Measurements from ENCODE around the gene NAXD. TPM values are rescaled to one million over a fixed set of nuclear protein-coding genes. Genes with fewer than 3 reads are reported as not detected.
A peak's percentile ranks its signal among the peaks of the same experiment; 100 is the strongest.

Gene NAXD
- total and polyA plus RNA-seq, 2 experiments from 2014 or later, result 16.9 to 18.5 TPM

- H3K4me2 ChIP-seq, result no peak overlapping the region
- TF ChIP-seq ZNF331 (CRISPR knock-in tag; IDR thresholded peaks at IDR 0.05; ENCODE audit: low read depth) (no peak), NANOG (IDR thresholded peaks at IDR 0.05; ENCODE audit: borderline replicate concordance) (no peak)
- H3K36me3 ChIP-seq (ENCODE audit: insufficient read depth), result peaks cover 23% of the 10 kb centered on the region; the same call in 1 of the 2 replicates
- H3K4me3 Mint-ChIP-seq, result no peak overlapping the region
- H3K9me3 Mint-ChIP-seq, result no peaks in the 10 kb centered on the region
- H2AFZ ChIP-seq, result no peak overlapping the region
- H3K9me2 ChIP-seq (ENCODE audit: insufficient read depth), result no peaks in the 10 kb centered on the region
- no peaks in the 10 kb centered on the region for H3K4me1 ChIP-seq (ENCODE audit: insufficient read depth)
- H3K27ac Mint-ChIP-seq, result no peak overlapping the region
- H3K4me3 ChIP-seq, result no peak overlapping the region
- DNase-seq (ENCODE audit: low spot score), result no peak
- no peaks in the 10 kb centered on the region for H3K4me1 Mint-ChIP-seq
- ATAC-seq, result no peak
- H3F3A ChIP-seq (replicated peaks; ENCODE audit: low read depth), result no peaks in the 10 kb centered on the region
- H3K79me2 ChIP-seq (replicated peaks; ENCODE audit: insufficient read depth), result no peaks in the 10 kb centered on the region
- H3K36me3 Mint-ChIP-seq (ENCODE audit: low read depth), result peaks cover 51% of the 10 kb centered on the region
- H4K20me1 ChIP-seq (replicated peaks; ENCODE audit: insufficient read depth), result no peaks in the 10 kb centered on the region; the same call in none of the 2 replicates
- H3K27me3 Mint-ChIP-seq (ENCODE audit: insufficient read depth, low read depth, poor library complexity), result peaks cover 4% of the 10 kb centered on the region
- H3K27me3 ChIP-seq (ENCODE audit: insufficient read depth), result no peaks in the 10 kb centered on the region
- no peak overlapping the region for H3K27ac ChIP-seq (ENCODE audit: low read depth)
These were observed 67.4 kb downstream of the NAXD start for GRCh38 chr13:110682746-110683145.

- H4K20me1 ChIP-seq (replicated peaks; ENCODE audit: insufficient read depth), result no peaks in the 10 kb centered on the region; the same call in none of the 2 replicates
- no peaks in the 10 kb centered on the region for H3K9me2 ChIP-seq (ENCODE audit: insufficient read depth)
- H3K36me3 ChIP-seq (ENCODE audit: insufficient read depth), result peaks cover 23% of the 10 kb centered on the region; the same call in 1 of the 2 replicates
- no peaks in the 10 kb centered on the region for H3K9me3 Mint-ChIP-seq
- H3K4me3 Mint-ChIP-seq, result no peak overlapping the region
- H3K4me1 Mint-ChIP-seq, result no peaks in the 10 kb centered on the region
- H3K27me3 Mint-ChIP-seq (ENCODE audit: insufficient read depth, low read depth, poor library complexity), result peaks cover 4% of the 10 kb centered on the region
- H2AFZ ChIP-seq, result no peak overlapping the region
- no peaks in the 10 kb centered on the region for H3F3A ChIP-seq (replicated peaks; ENCODE audit: low read depth)
- DNase-seq (ENCODE audit: low spot score) (peak; percentile 45), ATAC-seq (peak; percentile 68)
- TF ChIP-seq, protein P1, sequence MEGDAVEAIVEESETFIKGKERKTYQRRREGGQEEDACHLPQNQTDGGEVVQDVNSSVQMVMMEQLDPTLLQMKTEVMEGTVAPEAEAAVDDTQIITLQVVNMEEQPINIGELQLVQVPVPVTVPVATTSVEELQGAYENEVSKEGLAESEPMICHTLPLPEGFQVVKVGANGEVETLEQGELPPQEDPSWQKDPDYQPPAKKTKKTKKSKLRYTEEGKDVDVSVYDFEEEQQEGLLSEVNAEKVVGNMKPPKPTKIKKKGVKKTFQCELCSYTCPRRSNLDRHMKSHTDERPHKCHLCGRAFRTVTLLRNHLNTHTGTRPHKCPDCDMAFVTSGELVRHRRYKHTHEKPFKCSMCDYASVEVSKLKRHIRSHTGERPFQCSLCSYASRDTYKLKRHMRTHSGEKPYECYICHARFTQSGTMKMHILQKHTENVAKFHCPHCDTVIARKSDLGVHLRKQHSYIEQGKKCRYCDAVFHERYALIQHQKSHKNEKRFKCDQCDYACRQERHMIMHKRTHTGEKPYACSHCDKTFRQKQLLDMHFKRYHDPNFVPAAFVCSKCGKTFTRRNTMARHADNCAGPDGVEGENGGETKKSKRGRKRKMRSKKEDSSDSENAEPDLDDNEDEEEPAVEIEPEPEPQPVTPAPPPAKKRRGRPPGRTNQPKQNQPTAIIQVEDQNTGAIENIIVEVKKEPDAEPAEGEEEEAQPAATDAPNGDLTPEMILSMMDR (conservative IDR thresholded peaks at IDR 0.05; ENCODE audit: low read depth in 2 of 2), result peak; percentile 62 to 73
- TF ChIP-seq POLR2AphosphoS5 (IDR thresholded peaks at IDR 0.05; ENCODE audit: low read depth), result no peak
- no peaks in the 10 kb centered on the region for H3K4me1 ChIP-seq (ENCODE audit: insufficient read depth)
- no peak overlapping the region for H3K4me3 ChIP-seq
- no peak overlapping the region for H3K27ac ChIP-seq (ENCODE audit: low read depth)
- H3K4me2 ChIP-seq, result no peak overlapping the region
- no peaks in the 10 kb centered on the region for H3K79me2 ChIP-seq (replicated peaks; ENCODE audit: insufficient read depth)
- H3K36me3 Mint-ChIP-seq (ENCODE audit: low read depth), result peaks cover 48% of the 10 kb centered on the region
- H3K27ac Mint-ChIP-seq, result no peak overlapping the region
- no peaks in the 10 kb centered on the region for H3K27me3 ChIP-seq (ENCODE audit: insufficient read depth)
These were observed 68.0 kb downstream of the NAXD start for GRCh38 chr13:110683203-110683883.

- Mint-ChIP-seq H3K4me3 (no peak overlapping the region), H3K36me3 (ENCODE audit: low read depth) (peaks cover 42% of the 10 kb centered on the region), H3K9me3 (no peaks in the 10 kb centered on the region), H3K27me3 (ENCODE audit: insufficient read depth, low read depth, poor library complexity) (peaks cover 4% of the 10 kb centered on the region), H3K4me1 (no peaks in the 10 kb centered on the region), H3K27ac (no peak overlapping the region)
- no peak for DNase-seq (ENCODE audit: low spot score)
- Histone ChIP-seq H3K27ac (ENCODE audit: low read depth) (no peak overlapping the region), H3K36me3 (ENCODE audit: insufficient read depth) (peaks cover 23% of the 10 kb centered on the region; the same call in 1 of the 2 replicates), H3K27me3 (ENCODE audit: insufficient read depth) (no peaks in the 10 kb centered on the region), H3F3A (replicated peaks; ENCODE audit: low read depth) (no peaks in the 10 kb centered on the region), H3K79me2 (replicated peaks; ENCODE audit: insufficient read depth) (no peaks in the 10 kb centered on the region), H4K20me1 (replicated peaks; ENCODE audit: insufficient read depth) (no peaks in the 10 kb centered on the region; the same call in none of the 2 replicates), H3K9me2 (ENCODE audit: insufficient read depth) (no peaks in the 10 kb centered on the region), H3K4me3 (no peak overlapping the region), H3K4me1 (ENCODE audit: insufficient read depth) (no peaks in the 10 kb centered on the region), H2AFZ (no peak overlapping the region), H3K4me2 (no peak overlapping the region)
- ATAC-seq, result no peak
- TF ChIP-seq, protein P2, sequence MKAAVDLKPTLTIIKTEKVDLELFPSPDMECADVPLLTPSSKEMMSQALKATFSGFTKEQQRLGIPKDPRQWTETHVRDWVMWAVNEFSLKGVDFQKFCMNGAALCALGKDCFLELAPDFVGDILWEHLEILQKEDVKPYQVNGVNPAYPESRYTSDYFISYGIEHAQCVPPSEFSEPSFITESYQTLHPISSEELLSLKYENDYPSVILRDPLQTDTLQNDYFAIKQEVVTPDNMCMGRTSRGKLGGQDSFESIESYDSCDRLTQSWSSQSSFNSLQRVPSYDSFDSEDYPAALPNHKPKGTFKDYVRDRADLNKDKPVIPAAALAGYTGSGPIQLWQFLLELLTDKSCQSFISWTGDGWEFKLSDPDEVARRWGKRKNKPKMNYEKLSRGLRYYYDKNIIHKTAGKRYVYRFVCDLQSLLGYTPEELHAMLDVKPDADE (IDR thresholded peaks at IDR 0.05), result no peak
- TF ChIP-seq, protein P3, sequence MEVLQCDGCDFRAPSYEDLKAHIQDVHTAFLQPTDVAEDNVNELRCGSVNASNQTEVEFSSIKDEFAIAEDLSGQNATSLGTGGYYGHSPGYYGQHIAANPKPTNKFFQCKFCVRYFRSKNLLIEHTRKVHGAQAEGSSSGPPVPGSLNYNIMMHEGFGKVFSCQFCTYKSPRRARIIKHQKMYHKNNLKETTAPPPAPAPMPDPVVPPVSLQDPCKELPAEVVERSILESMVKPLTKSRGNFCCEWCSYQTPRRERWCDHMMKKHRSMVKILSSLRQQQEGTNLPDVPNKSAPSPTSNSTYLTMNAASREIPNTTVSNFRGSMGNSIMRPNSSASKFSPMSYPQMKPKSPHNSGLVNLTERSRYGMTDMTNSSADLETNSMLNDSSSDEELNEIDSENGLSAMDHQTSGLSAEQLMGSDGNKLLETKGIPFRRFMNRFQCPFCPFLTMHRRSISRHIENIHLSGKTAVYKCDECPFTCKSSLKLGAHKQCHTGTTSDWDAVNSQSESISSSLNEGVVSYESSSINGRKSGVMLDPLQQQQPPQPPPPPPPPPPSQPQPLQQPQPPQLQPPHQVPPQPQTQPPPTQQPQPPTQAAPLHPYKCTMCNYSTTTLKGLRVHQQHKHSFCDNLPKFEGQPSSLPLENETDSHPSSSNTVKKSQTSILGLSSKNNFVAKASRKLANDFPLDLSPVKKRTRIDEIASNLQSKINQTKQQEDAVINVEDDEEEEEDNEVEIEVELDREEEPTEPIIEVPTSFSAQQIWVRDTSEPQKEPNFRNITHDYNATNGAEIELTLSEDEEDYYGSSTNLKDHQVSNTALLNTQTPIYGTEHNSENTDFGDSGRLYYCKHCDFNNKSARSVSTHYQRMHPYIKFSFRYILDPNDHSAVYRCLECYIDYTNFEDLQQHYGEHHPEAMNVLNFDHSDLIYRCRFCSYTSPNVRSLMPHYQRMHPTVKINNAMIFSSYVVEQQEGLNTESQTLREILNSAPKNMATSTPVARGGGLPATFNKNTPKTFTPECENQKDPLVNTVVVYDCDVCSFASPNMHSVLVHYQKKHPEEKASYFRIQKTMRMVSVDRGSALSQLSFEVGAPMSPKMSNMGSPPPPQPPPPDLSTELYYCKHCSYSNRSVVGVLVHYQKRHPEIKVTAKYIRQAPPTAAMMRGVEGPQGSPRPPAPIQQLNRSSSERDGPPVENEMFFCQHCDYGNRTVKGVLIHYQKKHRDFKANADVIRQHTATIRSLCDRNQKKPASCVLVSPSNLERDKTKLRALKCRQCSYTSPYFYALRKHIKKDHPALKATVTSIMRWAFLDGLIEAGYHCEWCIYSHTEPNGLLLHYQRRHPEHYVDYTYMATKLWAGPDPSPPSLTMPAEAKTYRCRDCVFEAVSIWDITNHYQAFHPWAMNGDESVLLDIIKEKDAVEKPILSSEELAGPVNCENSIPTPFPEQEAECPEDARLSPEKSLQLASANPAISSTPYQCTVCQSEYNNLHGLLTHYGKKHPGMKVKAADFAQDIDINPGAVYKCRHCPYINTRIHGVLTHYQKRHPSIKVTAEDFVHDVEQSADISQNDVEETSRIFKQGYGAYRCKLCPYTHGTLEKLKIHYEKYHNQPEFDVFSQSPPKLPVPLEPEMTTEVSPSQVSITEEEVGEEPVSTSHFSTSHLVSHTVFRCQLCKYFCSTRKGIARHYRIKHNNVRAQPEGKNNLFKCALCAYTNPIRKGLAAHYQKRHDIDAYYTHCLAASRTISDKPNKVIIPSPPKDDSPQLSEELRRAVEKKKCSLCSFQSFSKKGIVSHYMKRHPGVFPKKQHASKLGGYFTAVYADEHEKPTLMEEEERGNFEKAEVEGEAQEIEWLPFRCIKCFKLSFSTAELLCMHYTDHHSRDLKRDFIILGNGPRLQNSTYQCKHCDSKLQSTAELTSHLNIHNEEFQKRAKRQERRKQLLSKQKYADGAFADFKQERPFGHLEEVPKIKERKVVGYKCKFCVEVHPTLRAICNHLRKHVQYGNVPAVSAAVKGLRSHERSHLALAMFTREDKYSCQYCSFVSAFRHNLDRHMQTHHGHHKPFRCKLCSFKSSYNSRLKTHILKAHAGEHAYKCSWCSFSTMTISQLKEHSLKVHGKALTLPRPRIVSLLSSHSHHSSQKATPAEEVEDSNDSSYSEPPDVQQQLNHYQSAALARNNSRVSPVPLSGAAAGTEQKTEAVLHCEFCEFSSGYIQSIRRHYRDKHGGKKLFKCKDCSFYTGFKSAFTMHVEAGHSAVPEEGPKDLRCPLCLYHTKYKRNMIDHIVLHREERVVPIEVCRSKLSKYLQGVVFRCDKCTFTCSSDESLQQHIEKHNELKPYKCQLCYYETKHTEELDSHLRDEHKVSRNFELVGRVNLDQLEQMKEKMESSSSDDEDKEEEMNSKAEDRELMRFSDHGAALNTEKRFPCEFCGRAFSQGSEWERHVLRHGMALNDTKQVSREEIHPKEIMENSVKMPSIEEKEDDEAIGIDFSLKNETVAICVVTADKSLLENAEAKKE (CRISPR knock-in tag; IDR thresholded peaks at IDR 0.05), result no peak
- TF ChIP-seq POLR2AphosphoS5 (IDR thresholded peaks at IDR 0.05; ENCODE audit: low read depth) (no peak), ZNF114 (CRISPR knock-in tag; IDR thresholded peaks at IDR 0.05) (no peak)
These were observed 68.6 kb downstream of the NAXD start for GRCh38 chr13:110683921-110684320.

All from GM23338 (cell line).